Keratinocyte (primary cell): ENCODE data around the gene SLC2A4RG. TPM values are rescaled to one million over a fixed set of nuclear protein-coding genes. Genes with fewer than 3 reads are reported as not detected.

Experiments used
- DNase-seq: peaks from one replicate; pipeline ENCODE4 v3.0.0-alpha.2; 2011; ENCODE audit warnings: low read depth, missing footprints, low spot score
- FAIRE-seq: peaks from 2 replicates; lab custom pipeline; 2011; peaks lifted over from hg19 to GRCh38; lab: Jason Lieb, UNC
- H2AFZ ChIP-seq: 2 replicates; pipeline ENCODE4 v1.6.0; 2012; ENCODE audit warnings: low read length, control low read depth, inconsistent platforms; ENCODE audit not compliant: control insufficient read depth
- H3K27ac ChIP-seq: 2 replicates; pipeline ENCODE4 v1.5.1; 2011; ENCODE audit warnings: low read length; ENCODE audit not compliant: control insufficient read depth, insufficient read depth
- H3K27me3 ChIP-seq: 3 replicates; pipeline ENCODE4 v1.6.0; 2011; ENCODE audit warnings: low read length; ENCODE audit not compliant: control insufficient read depth, insufficient read depth; ENCODE audit errors: extremely low read depth
- H3K36me3 ChIP-seq, 2 experiments: 2 replicates in 1 of 2; 3 replicates in 1 of 2; pipeline ENCODE4 v1.5.1; 2011; ENCODE audit warnings: low read length in 2 of 2, mild to moderate bottlenecking in 1 of 2; ENCODE audit not compliant: control insufficient read depth in 2 of 2, insufficient read depth in 2 of 2; ENCODE audit errors: extremely low read depth in 1 of 2
- H3K4me1 ChIP-seq: 3 replicates; pipeline ENCODE4 v1.5.1; 2011; ENCODE audit warnings: low read length; ENCODE audit not compliant: control insufficient read depth, insufficient read depth; ENCODE audit errors: extremely low read depth
- H3K4me2 ChIP-seq: 3 replicates; pipeline ENCODE4 v1.6.0; 2011; ENCODE audit warnings: low read depth, low read length; ENCODE audit not compliant: control insufficient read depth, insufficient read depth; ENCODE audit errors: extremely low read depth
- H3K4me3 ChIP-seq, 3 experiments: fragments of 200-600 bp in 1 of 3; sonication (generic) in 1 of 3; 2 replicates in 2 of 3; 3 replicates in 1 of 3; pipeline ENCODE4 v1.5.1; 2011 to 2016; ENCODE audit warnings: low read length in 3 of 3, mild to moderate bottlenecking in 3 of 3, control low read depth in 2 of 3, inconsistent platforms in 1 of 3, low read depth in 1 of 3, mixed read lengths in 1 of 3, mixed run types in 1 of 3, moderate library complexity in 1 of 3; ENCODE audit not compliant: control insufficient read depth in 2 of 3, insufficient read depth in 2 of 3; ENCODE audit errors: extremely low read depth in 1 of 3
- H3K79me2 ChIP-seq: 2 replicates; pipeline ENCODE4 v1.6.0; 2012; ENCODE audit warnings: low read length; ENCODE audit not compliant: control insufficient read depth, insufficient read depth
- H3K9ac ChIP-seq: 3 replicates; pipeline ENCODE4 v1.6.0; 2011; ENCODE audit warnings: low read length; ENCODE audit not compliant: control insufficient read depth, insufficient read depth; ENCODE audit errors: extremely low read depth
- H3K9me1 ChIP-seq: 3 replicates; pipeline ENCODE4 v1.6.0; 2011; ENCODE audit warnings: low read length; ENCODE audit not compliant: control insufficient read depth, insufficient read depth; ENCODE audit errors: extremely low read depth
- H3K9me3 ChIP-seq: 2 replicates; pipeline ENCODE4 v1.5.1; 2012; ENCODE audit warnings: low read depth, low read length; ENCODE audit not compliant: control insufficient read depth
- H4K20me1 ChIP-seq: 3 replicates; pipeline ENCODE4 v1.6.0; 2011; ENCODE audit warnings: low read length; ENCODE audit not compliant: control insufficient read depth, insufficient read depth; ENCODE audit errors: extremely low read depth
- EZH2 ChIP-seq: IDR thresholded peaks from one replicate; pipeline ENCODE4 v1.6.1; 2012; ENCODE audit warnings: inconsistent platforms, mild to moderate bottlenecking, low read length, moderate library complexity
- dilution Hi-C: fragments of 300-500 bp; cut with MboI; formaldehyde crosslinking; loops from one replicate; pipeline ENCODE4 v1.7.0; 2020; ENCODE audit warnings: low sequenced_read_pairs; ENCODE audit not compliant: extremely low pct_ligation_motif_present
- polyA plus RNA-seq, 5 experiments: library from polyadenylated mRNA; depleted of rRNA in 3 of 5; stranded (reverse) in 3 of 5; stranded (forward) in 1 of 5; unstranded in 1 of 5; fragments of >200 nt; gene quantifications; 1 replicate in 1 of 5; 2 replicates in 3 of 5; 3 replicates in 1 of 5; pipeline versions ENCODE4 v1.2.1 to v1.2.3, GENCODE V29; 2011 to 2012; ENCODE audit warnings: missing spikeins in 2 of 5, low read depth in 1 of 5, low replicate concordance in 1 of 5
- TF ChIP-seq, protein P1 (sequence below), 3 experiments: IDR thresholded peaks in 1 of 3; conservative IDR thresholded peaks in 1 of 3; optimal IDR thresholded peaks in 1 of 3; 2 replicates in 2 of 3; 3 replicates in 1 of 3; pipeline versions ENCODE3 to v1.5.1; 2011; ENCODE audit warnings: low read length in 3 of 3, mild to moderate bottlenecking in 3 of 3, moderate library complexity in 2 of 3, control low read depth in 1 of 3, inconsistent platforms in 1 of 3; ENCODE audit not compliant: insufficient read depth in 2 of 3; ENCODE audit errors: extremely low read depth in 1 of 3

SLC2A4RG gene
- polyA plus RNA-seq, 1 donor (not counting 4 experiments of a cell fraction or from before 2014, with no cell fraction given) = 23.5 TPM

GRCh38 chr20:63733117-63733516 lies 6.5 kb upstream of the SLC2A4RG start:
- peaks cover 20 to 26% of the 10 kb centered on the region in 2 experiments for H3K36me3 ChIP-seq
- dilution Hi-C loops = no loop called here
- no peaks in the 10 kb centered on the region for H4K20me1 ChIP-seq
- no peak overlapping the region for H3K27ac ChIP-seq
- no peak for TF ChIP-seq EZH2
- TF ChIP-seq, protein P1, sequence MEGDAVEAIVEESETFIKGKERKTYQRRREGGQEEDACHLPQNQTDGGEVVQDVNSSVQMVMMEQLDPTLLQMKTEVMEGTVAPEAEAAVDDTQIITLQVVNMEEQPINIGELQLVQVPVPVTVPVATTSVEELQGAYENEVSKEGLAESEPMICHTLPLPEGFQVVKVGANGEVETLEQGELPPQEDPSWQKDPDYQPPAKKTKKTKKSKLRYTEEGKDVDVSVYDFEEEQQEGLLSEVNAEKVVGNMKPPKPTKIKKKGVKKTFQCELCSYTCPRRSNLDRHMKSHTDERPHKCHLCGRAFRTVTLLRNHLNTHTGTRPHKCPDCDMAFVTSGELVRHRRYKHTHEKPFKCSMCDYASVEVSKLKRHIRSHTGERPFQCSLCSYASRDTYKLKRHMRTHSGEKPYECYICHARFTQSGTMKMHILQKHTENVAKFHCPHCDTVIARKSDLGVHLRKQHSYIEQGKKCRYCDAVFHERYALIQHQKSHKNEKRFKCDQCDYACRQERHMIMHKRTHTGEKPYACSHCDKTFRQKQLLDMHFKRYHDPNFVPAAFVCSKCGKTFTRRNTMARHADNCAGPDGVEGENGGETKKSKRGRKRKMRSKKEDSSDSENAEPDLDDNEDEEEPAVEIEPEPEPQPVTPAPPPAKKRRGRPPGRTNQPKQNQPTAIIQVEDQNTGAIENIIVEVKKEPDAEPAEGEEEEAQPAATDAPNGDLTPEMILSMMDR (optimal IDR thresholded peaks at IDR 0.05 in 1 of 3, IDR thresholded peaks at IDR 0.05 in 1 of 3, conservative IDR thresholded peaks at IDR 0.05 in 1 of 3; ENCODE audit: extremely low read depth in 1 of 3, insufficient read depth in 2 of 3, low read length in 3 of 3) = no peak
- H2AFZ ChIP-seq = no peak overlapping the region
- no peak overlapping the region for H3K4me3 ChIP-seq
- no peaks in the 10 kb centered on the region for H3K9me3 ChIP-seq
- H3K4me2 ChIP-seq = no peak overlapping the region
- H3K9me1 ChIP-seq = no peaks in the 10 kb centered on the region
- no peaks in the 10 kb centered on the region for H3K27me3 ChIP-seq
- peaks cover 13% of the 10 kb centered on the region for H3K4me1 ChIP-seq
- no peak overlapping the region for H3K9ac ChIP-seq
- DNase-seq (no peak), FAIRE-seq (no peak)
- peaks cover 21% of the 10 kb centered on the region for H3K79me2 ChIP-seq

GRCh38 chr20:63733579-63734081 lies 5.9 kb upstream of the SLC2A4RG start:
- Histone ChIP-seq H3K36me3 (peaks cover 19 to 23% of the 10 kb centered on the region in 2 experiments), H3K27me3 (no peaks in the 10 kb centered on the region), H3K4me2 (no peak overlapping the region), H3K9me1 (no peaks in the 10 kb centered on the region), H2AFZ (no peak overlapping the region), H3K9ac (no peak overlapping the region), H3K9me3 (no peaks in the 10 kb centered on the region), H4K20me1 (no peaks in the 10 kb centered on the region), H3K27ac (no peak overlapping the region), H3K4me1 (peaks cover 18% of the 10 kb centered on the region), H3K4me3 (no peak overlapping the region), H3K79me2 (peaks cover 20% of the 10 kb centered on the region)
- DNase-seq = no peak
- dilution Hi-C loops = no loop called here
- TF ChIP-seq, protein P1 (optimal IDR thresholded peaks at IDR 0.05 in 1 of 3, IDR thresholded peaks at IDR 0.05 in 1 of 3, conservative IDR thresholded peaks at IDR 0.05 in 1 of 3; ENCODE audit: extremely low read depth in 1 of 3, insufficient read depth in 2 of 3, low read length in 3 of 3) = no peak
- TF ChIP-seq EZH2 = no peak
- FAIRE-seq = no peak
